ENCODE data around the gene MRPL45.
A peak's percentile ranks its signal among the peaks of the same experiment; 100 is the strongest.
"Not testable (repeated sequence)": the region's sequence is repeated elsewhere in the genome, so short reads cannot be mapped to it uniquely, and the experiment has no call there.

MRPL45 gene

DNA sequence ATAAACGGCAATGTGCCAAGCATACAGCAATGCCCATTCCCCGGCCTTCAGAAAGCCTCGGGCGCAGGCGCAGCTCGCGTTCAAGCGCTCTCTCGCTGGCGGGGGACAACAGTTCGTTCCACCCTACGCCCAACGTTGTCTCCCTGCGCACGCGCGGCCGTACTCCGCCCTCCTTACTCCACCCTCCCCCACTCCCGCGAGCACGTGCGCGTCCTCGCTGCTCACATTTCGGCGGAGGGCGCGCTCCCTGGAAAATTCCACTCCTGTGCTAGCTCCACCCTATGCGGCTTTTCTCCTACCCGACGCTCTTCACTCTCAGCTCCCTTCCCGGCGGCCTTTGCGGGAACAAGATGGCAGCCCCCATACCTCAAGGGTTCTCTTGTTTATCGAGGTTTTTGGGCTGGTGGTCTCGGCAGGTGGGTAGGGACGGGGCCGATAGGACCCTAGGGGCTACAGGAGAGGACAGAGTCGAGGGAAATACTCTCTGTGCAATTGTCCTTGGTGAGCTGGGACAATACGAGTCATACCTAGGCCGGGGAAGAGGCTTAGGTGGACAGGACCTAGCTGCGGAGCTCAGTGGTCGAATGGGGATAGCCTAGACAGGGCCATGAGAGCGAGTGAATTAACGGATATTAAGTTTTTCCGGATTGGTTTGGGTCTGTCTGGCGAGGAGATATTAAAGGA, at the start of gene MRPL45:
TSS of gene MRPL45 (plus strand) at position 335 of the 684 bp plus-strand sequence. CDS start at position 351, 16 bp downstream.
- H3K4me3 ChIP-seq (replicated peaks; ENCODE audit: low read depth, low read length) = peak within 1 kb of the TSS; percentile 60
- DNase-seq (ENCODE audit: extremely low read depth, insufficient read length) = peak; percentile 96
- not testable (repeated sequence) for H3K36me3 ChIP-seq (ENCODE audit: control insufficient read depth, insufficient read depth, low read length); H3K27me3 ChIP-seq (replicated peaks; ENCODE audit: control insufficient read depth, insufficient read depth, low read length)

DNA sequence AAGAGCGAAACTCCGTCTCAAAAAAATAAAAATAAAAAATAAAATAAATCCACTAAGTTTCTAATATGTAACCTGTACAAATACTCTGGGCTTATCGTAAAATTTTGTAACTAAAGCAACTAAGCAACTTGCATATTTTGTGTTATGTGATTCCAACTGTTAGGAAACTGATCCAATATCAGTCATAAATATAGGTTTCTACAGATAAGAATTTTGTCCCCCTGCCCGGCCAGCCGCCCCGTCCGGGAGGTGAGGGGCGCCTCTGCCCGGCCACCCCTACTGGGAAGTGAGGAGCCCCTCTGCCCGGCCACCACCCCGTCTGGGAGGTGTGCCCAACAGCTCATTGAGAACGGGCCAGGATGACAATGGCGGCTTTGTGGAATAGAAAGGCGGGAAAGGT, 43.8 kb upstream of the MRPL45 start:
- not testable (repeated sequence) for H3K27me3 ChIP-seq (replicated peaks; ENCODE audit: control insufficient read depth, insufficient read depth, low read length); H3K4me3 ChIP-seq (replicated peaks; ENCODE audit: low read depth, low read length); H3K36me3 ChIP-seq (ENCODE audit: control insufficient read depth, insufficient read depth, low read length); DNase-seq (ENCODE audit: extremely low read depth, insufficient read length)

DNA sequence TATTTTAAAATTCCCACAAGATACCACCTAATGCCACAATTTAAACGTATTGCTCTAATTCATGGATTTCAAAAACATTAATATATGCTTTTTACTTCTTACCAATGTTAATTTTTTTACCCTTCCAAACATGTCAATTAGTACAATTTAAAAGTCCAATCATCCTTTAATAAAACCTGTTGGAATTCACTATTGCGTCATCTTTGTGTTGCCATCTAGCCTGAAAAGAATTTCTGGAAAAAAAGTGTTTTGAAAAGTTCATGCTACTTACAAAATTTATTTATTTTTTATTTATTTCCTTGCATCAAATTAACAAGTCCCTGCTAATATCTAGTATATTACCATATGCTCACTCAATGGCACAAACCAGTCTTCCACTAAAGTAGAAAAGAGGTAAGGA, 42.6 kb upstream of the MRPL45 start:
- not testable (repeated sequence) for DNase-seq (ENCODE audit: extremely low read depth, insufficient read length); H3K36me3 ChIP-seq (ENCODE audit: control insufficient read depth, insufficient read depth, low read length); H3K4me3 ChIP-seq (replicated peaks; ENCODE audit: low read depth, low read length)

DNA sequence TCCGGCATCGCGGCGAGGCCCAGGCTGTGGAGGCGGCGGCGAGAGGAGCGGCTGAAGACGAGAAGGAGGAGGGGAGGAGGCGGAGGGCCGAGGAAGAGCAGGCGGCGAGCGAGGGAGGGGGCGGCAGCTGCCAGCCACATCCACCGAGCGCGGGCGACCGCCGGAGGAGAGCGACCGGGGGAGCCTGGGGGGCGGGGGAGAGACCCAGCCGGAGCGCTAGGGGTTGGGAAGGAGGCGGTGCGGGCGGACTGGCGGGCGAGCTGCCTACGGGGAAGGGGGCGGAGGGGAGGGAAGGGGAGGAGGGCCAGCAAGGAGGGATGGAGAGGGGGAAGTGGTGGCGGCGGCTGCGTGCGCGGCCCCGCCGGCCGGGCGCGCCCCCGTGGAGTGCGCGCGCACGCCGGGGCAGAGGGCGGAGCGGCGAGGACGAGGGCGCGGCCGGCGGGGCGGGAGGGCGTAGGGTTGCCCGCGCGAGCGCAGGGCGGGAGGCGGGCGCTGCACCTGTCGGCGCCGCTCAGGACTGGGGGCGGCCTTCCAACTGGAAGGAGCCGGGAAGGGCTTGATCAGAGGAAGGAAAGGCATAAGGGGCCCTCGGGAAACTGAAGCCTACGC, 39.9 kb upstream of the MRPL45 start:
- H3K27me3 ChIP-seq (replicated peaks; ENCODE audit: control insufficient read depth, insufficient read depth, low read length); H3K36me3 ChIP-seq (ENCODE audit: control insufficient read depth, insufficient read depth, low read length): not testable (repeated sequence)
- DNase-seq (ENCODE audit: extremely low read depth, insufficient read length) = peak; percentile 87
- peak overlapping the region; percentile 55 for H3K4me3 ChIP-seq (replicated peaks; ENCODE audit: low read depth, low read length)

More for the DNA sequence above, 42.6 kb upstream of the MRPL45 start:
- H3K27me3 ChIP-seq (replicated peaks; ENCODE audit: control insufficient read depth, insufficient read depth, low read length) = not testable (repeated sequence)

DNA sequence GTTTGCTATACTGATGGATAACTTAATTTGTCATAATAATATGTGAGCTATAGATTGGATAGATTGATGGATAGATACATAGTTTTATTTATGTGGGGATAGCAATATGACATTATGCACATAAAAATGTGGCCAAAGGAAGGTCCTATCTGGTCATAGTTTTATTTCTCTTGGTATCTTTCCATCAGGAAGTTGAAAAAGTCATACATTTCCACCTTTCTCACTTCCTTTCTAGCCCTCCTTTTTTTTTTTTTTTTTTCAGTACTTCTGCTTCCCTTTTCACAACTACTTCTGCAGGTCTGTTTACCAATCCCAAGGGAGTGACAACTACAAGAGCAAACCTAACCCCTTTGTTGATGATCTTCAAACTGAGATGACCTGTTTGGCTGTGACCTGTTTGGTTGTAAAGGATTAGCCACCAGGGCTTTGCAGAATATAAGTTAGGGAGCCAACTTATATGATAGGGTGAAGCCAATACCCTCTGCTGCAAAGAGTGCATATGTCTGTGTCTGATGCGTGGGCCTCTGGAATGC, 30.9 kb upstream of the MRPL45 start:
- DNase-seq (ENCODE audit: extremely low read depth, insufficient read length); H3K4me3 ChIP-seq (replicated peaks; ENCODE audit: low read depth, low read length); H3K36me3 ChIP-seq (ENCODE audit: control insufficient read depth, insufficient read depth, low read length); H3K27me3 ChIP-seq (replicated peaks; ENCODE audit: control insufficient read depth, insufficient read depth, low read length): not testable (repeated sequence)

DNA sequence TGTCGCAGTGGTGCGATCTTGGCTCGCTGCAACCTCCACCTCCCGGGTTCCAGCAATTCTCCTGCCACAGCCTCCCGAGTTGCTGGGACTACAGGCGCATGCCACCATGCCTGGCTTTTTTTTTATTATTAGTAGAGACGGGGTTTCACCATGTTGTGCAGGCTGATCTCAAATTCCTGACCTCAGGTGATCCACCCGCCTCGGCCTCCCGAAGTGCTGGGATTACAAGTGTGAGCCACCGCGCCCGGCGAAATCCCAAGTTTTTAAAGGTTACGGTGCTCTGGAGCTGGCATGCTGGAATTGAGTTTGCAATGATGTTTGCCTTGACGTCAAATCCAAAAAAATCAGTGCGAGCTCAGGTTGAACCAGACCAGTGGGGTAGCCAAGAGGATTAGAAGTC, 30.4 kb upstream of the MRPL45 start:
- H3K4me3 ChIP-seq (replicated peaks; ENCODE audit: low read depth, low read length); H3K27me3 ChIP-seq (replicated peaks; ENCODE audit: control insufficient read depth, insufficient read depth, low read length); H3K36me3 ChIP-seq (ENCODE audit: control insufficient read depth, insufficient read depth, low read length); DNase-seq (ENCODE audit: extremely low read depth, insufficient read length): not testable (repeated sequence)

DNA sequence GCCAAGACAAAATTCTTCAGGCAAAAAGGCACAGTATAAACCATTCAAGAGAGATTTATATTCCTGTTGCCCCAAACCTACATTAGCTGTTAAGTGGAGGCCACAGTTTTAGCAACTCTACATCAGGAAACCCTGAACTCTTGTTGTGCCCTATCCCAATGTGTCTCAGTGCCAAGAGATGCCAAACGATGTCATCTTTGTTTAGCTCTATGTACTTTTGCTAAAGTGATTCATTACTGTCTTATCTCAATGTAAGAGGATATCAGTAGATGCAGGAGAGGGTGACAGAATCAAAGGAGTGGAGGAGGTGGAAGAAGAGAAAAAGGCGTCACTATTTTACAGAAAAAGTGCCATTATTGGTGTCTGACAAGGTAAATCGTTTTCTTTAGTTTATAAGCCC, 28.8 kb upstream of the MRPL45 start:
- H3K27me3 ChIP-seq (replicated peaks; ENCODE audit: control insufficient read depth, insufficient read depth, low read length); H3K36me3 ChIP-seq (ENCODE audit: control insufficient read depth, insufficient read depth, low read length); H3K4me3 ChIP-seq (replicated peaks; ENCODE audit: low read depth, low read length); DNase-seq (ENCODE audit: extremely low read depth, insufficient read length): not testable (repeated sequence)

DNA sequence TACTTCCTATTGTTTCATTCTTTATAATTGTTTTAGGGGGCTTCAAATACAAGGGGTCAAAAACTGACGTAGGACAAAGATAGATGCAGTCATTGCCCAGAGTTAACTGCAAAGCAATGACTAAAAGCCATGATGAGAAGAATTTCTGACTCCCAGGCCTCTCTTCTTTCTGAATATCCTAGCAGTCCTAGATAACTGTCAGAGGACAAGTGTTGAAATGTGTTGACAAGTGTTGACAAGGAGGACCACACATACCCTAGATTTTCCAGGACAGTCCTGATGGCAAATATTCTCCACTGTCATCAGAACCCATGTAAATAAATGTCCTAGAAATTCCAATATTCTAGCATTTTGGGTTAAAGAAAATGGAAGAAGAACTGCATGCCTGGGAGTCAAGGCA, 27.9 kb upstream of the MRPL45 start:
- not testable (repeated sequence) for DNase-seq (ENCODE audit: extremely low read depth, insufficient read length); H3K36me3 ChIP-seq (ENCODE audit: control insufficient read depth, insufficient read depth, low read length); H3K27me3 ChIP-seq (replicated peaks; ENCODE audit: control insufficient read depth, insufficient read depth, low read length); H3K4me3 ChIP-seq (replicated peaks; ENCODE audit: low read depth, low read length)

DNA sequence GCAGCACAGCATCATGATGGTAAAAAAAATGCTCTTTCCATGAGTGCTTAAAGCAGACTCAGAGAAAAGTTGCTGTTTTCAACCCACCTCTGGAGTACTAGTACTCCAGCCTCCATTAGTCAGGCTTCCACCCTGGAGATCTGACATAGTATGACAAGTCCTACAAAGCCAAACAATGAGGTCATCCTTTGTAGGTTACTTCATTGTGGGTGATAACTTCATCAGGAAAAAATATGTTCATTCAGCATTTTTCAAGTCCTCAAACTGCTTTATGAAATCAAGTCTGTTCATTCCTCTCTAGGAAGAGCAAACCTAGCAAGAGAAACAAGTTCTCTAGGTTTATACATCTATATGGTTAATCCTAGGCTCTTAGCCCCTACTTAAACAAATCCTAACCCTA, 27.4 kb upstream of the MRPL45 start:
- not testable (repeated sequence) for H3K27me3 ChIP-seq (replicated peaks; ENCODE audit: control insufficient read depth, insufficient read depth, low read length); H3K36me3 ChIP-seq (ENCODE audit: control insufficient read depth, insufficient read depth, low read length); H3K4me3 ChIP-seq (replicated peaks; ENCODE audit: low read depth, low read length); DNase-seq (ENCODE audit: extremely low read depth, insufficient read length)

DNA sequence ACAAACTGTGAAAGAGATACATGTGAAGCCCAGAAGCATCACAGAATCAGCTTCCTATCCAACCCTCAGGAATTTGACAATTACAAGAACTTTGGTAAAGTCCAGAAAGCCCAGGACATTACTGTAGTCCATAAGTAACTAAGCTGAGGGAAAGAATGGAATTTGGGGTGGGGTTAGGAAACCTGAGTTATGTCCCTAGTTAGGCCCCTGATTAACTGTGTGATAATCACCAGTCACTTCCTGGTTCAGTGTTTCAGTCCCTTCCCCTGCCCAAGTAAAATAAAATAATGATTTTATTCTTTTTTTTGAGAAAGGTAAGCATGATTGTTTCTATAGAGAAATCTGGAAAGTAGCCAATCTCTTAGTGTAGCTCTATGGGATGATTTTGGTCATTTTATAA, 11.0 kb upstream of the MRPL45 start:
- not testable (repeated sequence) for H3K27me3 ChIP-seq (replicated peaks; ENCODE audit: control insufficient read depth, insufficient read depth, low read length); H3K4me3 ChIP-seq (replicated peaks; ENCODE audit: low read depth, low read length); DNase-seq (ENCODE audit: extremely low read depth, insufficient read length); H3K36me3 ChIP-seq (ENCODE audit: control insufficient read depth, insufficient read depth, low read length)

DNA sequence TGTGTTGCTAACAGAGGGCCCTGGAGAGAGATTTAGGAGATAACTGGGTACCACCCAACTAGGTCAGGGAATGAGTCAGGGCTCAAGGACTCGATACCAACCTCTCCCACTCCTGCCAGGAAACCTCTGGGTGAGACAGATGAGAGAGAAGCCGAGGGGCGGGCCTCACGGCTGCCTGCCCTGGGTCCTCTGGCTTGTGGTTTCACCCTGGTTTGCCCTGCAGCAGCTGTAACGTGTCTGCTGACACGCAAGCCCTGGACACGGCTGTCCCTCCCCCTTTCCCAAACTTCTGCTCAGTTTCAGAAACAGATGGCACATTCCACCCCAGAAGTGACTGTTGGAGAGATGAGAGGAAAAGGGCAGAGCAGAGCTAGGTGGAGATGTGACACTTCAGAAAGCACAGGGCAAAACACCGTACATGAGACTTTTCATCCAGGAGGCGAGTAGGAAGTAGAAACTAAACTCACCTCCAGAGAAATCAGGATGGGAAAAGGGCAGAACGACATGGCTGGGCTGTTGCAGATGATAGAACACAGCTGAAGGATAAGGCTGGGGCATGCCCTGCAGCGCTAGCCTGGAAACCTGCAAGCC, 10.4 kb upstream of the MRPL45 start:
- not testable (repeated sequence) for H3K4me3 ChIP-seq (replicated peaks; ENCODE audit: low read depth, low read length); H3K27me3 ChIP-seq (replicated peaks; ENCODE audit: control insufficient read depth, insufficient read depth, low read length); H3K36me3 ChIP-seq (ENCODE audit: control insufficient read depth, insufficient read depth, low read length)
- peak; percentile 13 for DNase-seq (ENCODE audit: extremely low read depth, insufficient read length)

Measured in GM06990 (cell line).